ENCODE data around the gene CNKSR2. TPM values are rescaled to one million over a fixed set of nuclear protein-coding genes. Genes with fewer than 3 reads are reported as not detected.

The CNKSR2 gene
- total and polyA plus RNA-seq, 2 experiments from 2014 or later, result 13.9 to 40.9 TPM

DNA sequence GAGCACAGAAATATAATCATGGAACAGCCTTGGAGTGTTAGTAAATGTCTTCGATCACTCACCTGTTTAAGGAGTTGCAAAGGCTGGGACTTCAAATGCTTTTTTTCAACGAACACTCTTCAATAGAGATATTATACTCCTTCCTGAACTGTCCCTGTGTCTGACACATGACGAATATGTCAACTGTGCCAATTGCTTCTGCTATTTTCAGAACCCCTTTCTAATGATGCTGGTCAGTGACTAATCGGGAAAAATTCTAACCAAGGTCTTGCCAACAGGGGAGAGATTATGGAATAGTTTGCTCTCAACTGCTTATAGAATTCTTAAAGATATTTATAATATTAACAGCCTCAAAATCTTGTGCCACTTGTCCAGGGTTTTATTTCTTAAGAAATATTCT lies 292.5 kb downstream of the CNKSR2 start:
- H3K27me3 Mint-ChIP-seq (ENCODE audit: insufficient read depth, low read depth, poor library complexity), result peaks cover 2% of the 10 kb centered on the region
- H3F3A ChIP-seq (replicated peaks; ENCODE audit: low read depth), result no peaks in the 10 kb centered on the region
- no peak overlapping the region for H3K4me3 ChIP-seq
- DNase-seq (ENCODE audit: low spot score) (no peak), ATAC-seq (no peak)
- H3K36me3 ChIP-seq (ENCODE audit: insufficient read depth), result no peaks in the 10 kb centered on the region
- H2AFZ ChIP-seq, result no peak overlapping the region
- H3K4me3 Mint-ChIP-seq, result no peak overlapping the region
- H3K27ac ChIP-seq (ENCODE audit: low read depth), result no peak overlapping the region
- H3K9me2 ChIP-seq (ENCODE audit: insufficient read depth), result no peaks in the 10 kb centered on the region
- H3K79me2 ChIP-seq (replicated peaks; ENCODE audit: insufficient read depth), result no peaks in the 10 kb centered on the region
- TF ChIP-seq NANOG (IDR thresholded peaks at IDR 0.05; ENCODE audit: borderline replicate concordance) (no peak), JUNB (IDR thresholded peaks at IDR 0.05; ENCODE audit: unreplicated experiment) (no peak), ZNF462 (CRISPR knock-in tag; IDR thresholded peaks at IDR 0.05) (no peak), ZNF114 (CRISPR knock-in tag; IDR thresholded peaks at IDR 0.05) (no peak)
- H3K36me3 Mint-ChIP-seq (ENCODE audit: low read depth), result no peaks in the 10 kb centered on the region
- no peak overlapping the region for H3K4me2 ChIP-seq
- no peaks in the 10 kb centered on the region for H4K20me1 ChIP-seq (replicated peaks; ENCODE audit: insufficient read depth)
- H3K4me1 Mint-ChIP-seq, result no peaks in the 10 kb centered on the region
- H3K9me3 Mint-ChIP-seq, result no peaks in the 10 kb centered on the region
- no peaks in the 10 kb centered on the region for H3K4me1 ChIP-seq (ENCODE audit: insufficient read depth)
- no peaks in the 10 kb centered on the region for H3K27me3 ChIP-seq (ENCODE audit: insufficient read depth)
- H3K27ac Mint-ChIP-seq, result no peak overlapping the region

DNA sequence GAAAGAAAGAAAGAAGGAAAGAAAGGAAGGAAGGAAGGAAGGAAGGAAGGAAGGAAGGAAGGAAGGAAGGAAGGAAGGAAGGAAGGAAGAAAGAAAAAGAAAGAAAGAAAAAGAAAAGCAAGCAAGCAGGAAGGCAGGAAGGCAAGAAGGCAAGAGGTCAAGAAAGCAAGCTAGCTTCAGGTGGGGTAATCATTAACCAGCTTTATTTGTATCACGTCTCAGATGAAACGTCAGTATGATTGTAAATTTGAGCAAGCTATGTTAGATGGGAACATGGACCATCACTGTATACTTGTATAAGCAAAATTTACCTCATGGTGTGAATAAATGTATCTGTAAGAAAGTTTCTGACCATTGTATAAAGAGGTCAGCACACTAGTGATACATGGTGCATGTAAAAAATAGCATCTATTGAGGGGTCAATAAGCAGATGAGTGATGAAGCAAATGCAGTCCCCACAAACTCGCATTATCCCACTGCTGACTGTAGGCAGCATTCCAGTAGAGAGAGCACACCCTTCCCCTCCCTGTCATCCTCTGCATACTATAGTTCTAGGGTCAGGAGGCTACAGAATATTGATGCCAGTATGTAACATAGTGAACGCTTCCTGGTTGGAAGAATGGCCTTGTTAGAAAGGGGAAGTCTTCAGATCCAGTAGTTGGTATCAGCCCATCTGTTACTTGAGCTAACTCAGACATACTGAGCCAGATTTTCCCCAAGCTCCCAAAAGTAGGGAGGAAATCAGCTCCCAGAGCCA lies 300.4 kb downstream of the CNKSR2 start:
- Histone ChIP-seq H3K79me2 (replicated peaks; ENCODE audit: insufficient read depth) (no peaks in the 10 kb centered on the region), H3K4me1 (ENCODE audit: insufficient read depth) (no peaks in the 10 kb centered on the region), H2AFZ (no peak overlapping the region), H3K9me2 (ENCODE audit: insufficient read depth) (no peaks in the 10 kb centered on the region), H4K20me1 (replicated peaks; ENCODE audit: insufficient read depth) (no peaks in the 10 kb centered on the region), H3K36me3 (ENCODE audit: insufficient read depth) (no peaks in the 10 kb centered on the region), H3F3A (replicated peaks; ENCODE audit: low read depth) (no peaks in the 10 kb centered on the region), H3K4me3 (no peak overlapping the region), H3K27ac (ENCODE audit: low read depth) (no peak overlapping the region), H3K27me3 (ENCODE audit: insufficient read depth) (no peaks in the 10 kb centered on the region), H3K4me2 (no peak overlapping the region)
- Mint-ChIP-seq H3K4me1 (peaks cover 12% of the 10 kb centered on the region; the same call in 2 of the 3 replicates), H3K36me3 (ENCODE audit: low read depth) (no peaks in the 10 kb centered on the region), H3K27ac (no peak overlapping the region), H3K4me3 (no peak overlapping the region), H3K9me3 (no peaks in the 10 kb centered on the region), H3K27me3 (ENCODE audit: insufficient read depth, low read depth, poor library complexity) (peaks cover 4% of the 10 kb centered on the region)
- DNase-seq (ENCODE audit: low spot score) (no peak), ATAC-seq (no peak)
- no peak for TF ChIP-seq CTCF (conservative IDR thresholded peaks at IDR 0.05; ENCODE audit: low read depth in 2 of 2)
